GM12878 (cell line): ENCODE results near the gene ARX. TPM values are rescaled to one million over a fixed set of nuclear protein-coding genes. Genes with fewer than 3 reads are reported as not detected.

ENCODE experiments used
- ATAC-seq: fragments of 200-7000 bp; cut with Tn5 transposase; 3 replicates; pipeline ENCODE4 v1.9.1; 2020; ENCODE audit warnings: mild to moderate bottlenecking, moderate library complexity
- BruUV-seq: library from RNA; stranded (reverse); fragments of 400-500 nt; replicated peaks from 2 replicates; lab custom pipeline; 2021; lab: Mats Ljungman, UMichigan
- CTCF ChIA-PET: fragments of 300-600 bp; sonication (Branson Sonifier 250); formaldehyde crosslinking; extraction: SDS; loops from one replicate; lab custom pipeline; 2021; ENCODE audit warnings: inconsistent platforms; lab: Yijun Ruan, JAX
- POLR2A ChIA-PET: fragments of 350-600 bp; formaldehyde crosslinking; extraction: SDS; loops from one replicate; lab custom pipeline; 2021; ENCODE audit warnings: inconsistent platforms; lab: Charles Lee
- RAD21 ChIA-PET: fragments of 300-600 bp; sonication (Branson Sonifier 250); formaldehyde crosslinking; loops from one replicate; lab custom pipeline; 2023; ENCODE audit warnings: antibody characterized with exemption; ENCODE audit not compliant: unreplicated experiment; lab: Charles Lee
- SMC1A ChIA-PET: fragments of 300-600 bp; sonication (Branson Sonifier 250); formaldehyde crosslinking; loops from one replicate; lab custom pipeline; 2023; ENCODE audit not compliant: unreplicated experiment, uncharacterized antibody; lab: Charles Lee
- DNase-seq: peaks from one replicate; pipeline ENCODE4 v3.0.0-alpha.2; 2011; ENCODE audit warnings: low read depth, low spot score
- FAIRE-seq: peaks from 3 replicates; lab custom pipeline; 2011; peaks lifted over from hg19 to GRCh38; lab: Jason Lieb, UNC
- H2AFZ ChIP-seq: 2 replicates; pipeline ENCODE4 v1.6.0; 2011; ENCODE audit warnings: low read depth, low read length, control low read depth; ENCODE audit not compliant: control insufficient read depth
- H3K27ac ChIP-seq: 2 replicates; pipeline ENCODE4 v1.5.1; 2011; ENCODE audit warnings: control low read depth; ENCODE audit not compliant: control insufficient read depth, insufficient read depth
- H3K27me3 ChIP-seq, 2 experiments: replicated peaks in 1 of 2; 2 replicates each; pipeline versions ENCODE4 v1.6.0 to v1.6.1; 2011; ENCODE audit warnings: low read length in 1 of 2; ENCODE audit not compliant: control insufficient read depth in 2 of 2, insufficient read depth in 2 of 2
- H3K36me3 ChIP-seq, 2 experiments: 2 replicates each; pipeline ENCODE4 v1.5.1; 2011; ENCODE audit warnings: low read length in 1 of 2; ENCODE audit not compliant: control insufficient read depth in 2 of 2, insufficient read depth in 2 of 2
- H3K4me1 ChIP-seq: 2 replicates; pipeline ENCODE4 v1.6.1; 2011; ENCODE audit warnings: mild to moderate bottlenecking, low read length, moderate library complexity, mixed read lengths; ENCODE audit not compliant: control insufficient read depth, insufficient read depth
- H3K4me2 ChIP-seq: 2 replicates; pipeline ENCODE4 v1.6.0; 2011; ENCODE audit warnings: control low read depth; ENCODE audit not compliant: control insufficient read depth, insufficient read depth
- H3K4me3 ChIP-seq: fragments of 200-600 bp; sonication (generic); 2 replicates; pipeline ENCODE4 v1.5.1; 2016
- H3K79me2 ChIP-seq: 2 replicates; pipeline ENCODE4 v1.6.0; 2011; ENCODE audit warnings: low read length; ENCODE audit not compliant: control insufficient read depth, insufficient read depth
- H3K9ac ChIP-seq: 2 replicates; pipeline ENCODE4 v1.8.0; 2011; ENCODE audit warnings: low read length, control low read depth, mixed read lengths; ENCODE audit not compliant: control insufficient read depth, insufficient read depth
- H3K9me3 ChIP-seq: replicated peaks from 3 replicates; pipeline ENCODE4 v1.5.1; 2011; ENCODE audit warnings: mild to moderate bottlenecking, low read length; ENCODE audit not compliant: control insufficient read depth, insufficient read depth
- H4K20me1 ChIP-seq: 2 replicates; pipeline ENCODE4 v1.6.0; 2011; ENCODE audit not compliant: control insufficient read depth, insufficient read depth
- BCL11A ChIP-seq: IDR thresholded peaks from 2 replicates; pipeline ENCODE4 v1.6.1; 2011; ENCODE audit warnings: low read depth, low read length
- CBX3 ChIP-seq: fragments of 200-600 bp; sonication (generic); IDR thresholded peaks from 2 replicates; pipeline ENCODE4 v1.6.1; 2016; ENCODE audit warnings: low read depth, borderline replicate concordance
- CREM ChIP-seq: IDR thresholded peaks from 2 replicates; pipeline ENCODE4 v1.6.1; 2014; ENCODE audit warnings: antibody characterized with exemption, low read depth
- EED ChIP-seq: sonication (generic); IDR thresholded peaks from 2 replicates; pipeline ENCODE4 v1.6.1; 2016; ENCODE audit warnings: antibody characterized with exemption, low read depth
- EGR1 ChIP-seq, 2 experiments: IDR thresholded peaks; 1 replicate in 1 of 2; 2 replicates in 1 of 2; pipeline ENCODE4 v1.6.1; 2011 to 2012; ENCODE audit warnings: low read depth in 2 of 2, low read length in 2 of 2, borderline replicate concordance in 1 of 2, mild to moderate bottlenecking in 1 of 2, moderate library complexity in 1 of 2
- HCFC1 ChIP-seq: fragments of 150-350 bp; IDR thresholded peaks from 2 replicates; pipeline ENCODE4 v1.6.1; 2014; ENCODE audit warnings: low read length
- HDAC6 ChIP-seq: fragments of 200-600 bp; sonication (generic); IDR thresholded peaks from one replicate; pipeline ENCODE4 v1.8.0; 2017; ENCODE audit warnings: antibody characterized with exemption; ENCODE audit not compliant: unreplicated experiment
- HDGF ChIP-seq: fragments of 450-650 bp; IDR thresholded peaks from 2 replicates; pipeline ENCODE4 v1.6.1; 2016; ENCODE audit warnings: antibody characterized with exemption
- KAT2A ChIP-seq: conservative IDR thresholded peaks from 2 replicates; pipeline ENCODE4 v1.6.1; 2011; ENCODE audit warnings: low read depth, low read length; ENCODE audit not compliant: control insufficient read depth
- MXI1 ChIP-seq: fragments of 150-350 bp; IDR thresholded peaks from 2 replicates; pipeline ENCODE4 v1.6.1; 2011; ENCODE audit warnings: low read depth, mild to moderate bottlenecking, inconsistent platforms, low read length, improper control_type of control experiment
- MYC ChIP-seq: IDR thresholded peaks from 2 replicates; pipeline ENCODE4 v1.6.1; 2011; ENCODE audit warnings: mild to moderate bottlenecking, low read length, moderate library complexity, inconsistent platforms; ENCODE audit not compliant: insufficient read depth, insufficient replicate concordance, insufficient read length, severe bottlenecking
- NFIC ChIP-seq: IDR thresholded peaks from 2 replicates; pipeline ENCODE4 v1.6.1; 2012; ENCODE audit warnings: low read depth, mild to moderate bottlenecking, inconsistent platforms, low read length, moderate library complexity
- NFXL1 ChIP-seq: fragments of 450-650 bp; IDR thresholded peaks from 2 replicates; pipeline ENCODE4 v1.6.1; 2017; ENCODE audit warnings: antibody characterized with exemption, mild to moderate bottlenecking, borderline replicate concordance
- POLR2AphosphoS5 ChIP-seq: IDR thresholded peaks from 2 replicates; pipeline ENCODE4 v1.6.1; 2011; ENCODE audit warnings: mild to moderate bottlenecking, low read length, inconsistent platforms
- RFX5 ChIP-seq: IDR thresholded peaks from 2 replicates; pipeline ENCODE4 v1.6.1; 2011; ENCODE audit warnings: low read depth, low read length, improper control_type of control experiment
- SRF ChIP-seq, 2 experiments: IDR thresholded peaks; 2 replicates each; pipeline ENCODE4 v1.6.1; 2011; ENCODE audit warnings: low read depth in 2 of 2, low read length in 2 of 2, mild to moderate bottlenecking in 1 of 2, moderate library complexity in 1 of 2
- ZBTB4 ChIP-seq: fragments of 450-650 bp; formaldehyde crosslinking; IDR thresholded peaks from 2 replicates; pipeline ENCODE4 v1.4.0; 2022; ENCODE audit warnings: mild to moderate bottlenecking, moderate library complexity
- WGBS: methylation state at CpG from one replicate; pipeline ENCODE4 v1.1.6; 2016; ENCODE audit warnings: low lambda C conversion rate; ENCODE audit not compliant: insufficient replicate concordance, insufficient coverage; ENCODE audit errors: missing lambda C conversion rate; 5-methylcytosine and 5-hydroxymethylcytosine counted together
- in situ Hi-C: fragments of 300-500 bp; cut with MboI; formaldehyde crosslinking; loops from 9 replicates; pipeline ENCODE4 v1.14.3; 2018; ENCODE audit warnings: mixed read lengths
- intact Hi-C: fragments of 100-400 bp; cut with micrococcal nuclease; formaldehyde crosslinking; loops from one replicate; pipeline ENCODE4 v1.14.2; 2022; ENCODE audit not compliant: unreplicated experiment
- polyA plus RNA-seq, 11 experiments: library from polyadenylated mRNA; depleted of rRNA in 4 of 11; unstranded in 6 of 11; stranded (reverse) in 5 of 11; fragments of >200 nt; fragmentation: Nextera tagmentation in 4 of 11; fragmentation: Illumina TruSeq in 1 of 11; extraction: Ambion mirVana in 4 of 11; extraction: Trizol in 1 of 11; gene quantifications; 1 replicate in 1 of 11; 2 replicates in 10 of 11; pipeline versions ENCODE4 v1.2.1 to v1.2.3, GENCODE V29; 2011 to 2016; ENCODE audit warnings: inconsistent platforms in 2 of 11, missing spikeins in 2 of 11, low read depth in 1 of 11
- total RNA-seq, 4 experiments: library from RNA; depleted of rRNA in 3 of 4; stranded (reverse); fragments of >200 nt in 3 of 4; fragmentation: Illumina TruSeq in 1 of 4; extraction: Trizol in 1 of 4; gene quantifications; 2 replicates each; pipeline versions ENCODE4 v1.2.1 to v1.2.3, GENCODE V29; 2013 to 2021

ARX gene
- total and polyA plus RNA-seq, 10 of the 15 experiments (the other 5 are each of a cell fraction or from before 2014, with no cell fraction given): 0.03 TPM; not detected in 9

DNA sequence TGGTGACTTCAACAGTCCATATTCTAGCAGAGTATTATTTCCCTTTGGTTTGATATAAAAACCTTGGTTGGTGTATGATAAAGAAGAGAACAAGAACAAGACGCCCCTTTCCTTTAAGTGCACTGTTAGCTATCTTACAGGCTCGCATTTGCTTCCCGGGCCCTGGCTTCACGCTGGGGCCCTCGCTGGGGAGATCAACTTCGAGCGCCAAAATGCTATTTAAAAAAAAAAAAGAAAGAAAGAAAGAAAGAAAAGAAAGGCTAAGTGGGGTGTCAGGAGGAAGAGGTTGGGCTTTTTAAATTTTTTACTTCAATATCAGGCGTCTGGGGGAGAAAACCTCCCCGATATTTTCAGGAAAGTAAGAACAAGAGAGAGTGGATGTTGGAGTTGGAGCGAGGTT lies 11.7 kb downstream of the ARX start:
- Histone ChIP-seq H3K27ac (no peak overlapping the region), H3K36me3 (no peaks in the 10 kb centered on the region), H3K4me2 (no peak overlapping the region), H3K4me1 (no peaks in the 10 kb centered on the region), H4K20me1 (no peaks in the 10 kb centered on the region), H3K27me3 (peaks cover 0 to 3% of the 10 kb centered on the region in 2 experiments; a peak in 1 of 4 replicates), H3K9me3 (no peaks in the 10 kb centered on the region), H2AFZ (no peak overlapping the region), H3K9ac (no peak overlapping the region), H3K79me2 (no peaks in the 10 kb centered on the region), H3K4me3 (no peak overlapping the region)
- no TSS peak for BruUV-seq
- SMC1A ChIA-PET: no interaction called here
- ATAC-seq (no peak), DNase-seq (no peak), FAIRE-seq (no peak)
- CTCF ChIA-PET: interaction anchor here (1.0 kb wide), 1 partner anchor 166 kb away, joined by 3 read pairs; no protein-coding TSS in a partner anchor
- RAD21 ChIA-PET: no interaction called here
- WGBS: 56% methylated on average over 10 of the region's 10 CpGs
- intact Hi-C loops: no loop called here
- in situ Hi-C loops: no loop called here
- no peak for TF ChIP-seq HDAC6
- no peak for TF ChIP-seq RFX5
- no peak for TF ChIP-seq ZBTB4 (CRISPR knock-in tag)
- TF ChIP-seq MXI1: no peak
- TF ChIP-seq HCFC1: no peak
- no peak for TF ChIP-seq POLR2AphosphoS5
- TF ChIP-seq SRF (IDR thresholded peaks at IDR 0.05; ENCODE audit: low read depth in 2 of 2, low read length in 2 of 2): no peak
- TF ChIP-seq EGR1 (IDR thresholded peaks at IDR 0.05; ENCODE audit: borderline replicate concordance in 1 of 2, low read depth in 2 of 2, low read length in 2 of 2): no peak
- no peak for TF ChIP-seq MYC
- no peak for TF ChIP-seq NFXL1
- no peak for TF ChIP-seq BCL11A
- no peak for TF ChIP-seq HDGF
- no peak for TF ChIP-seq CREM
- no peak for TF ChIP-seq KAT2A
- TF ChIP-seq CBX3: no peak
- no peak for TF ChIP-seq EED
- no peak for TF ChIP-seq NFIC
- POLR2A ChIA-PET: no interaction called here
